Activated CD4-positive, CD25-positive, alpha-beta regulatory T cell (primary cell): Measurements from ENCODE around the gene TBC1D2B.
A peak's percentile ranks its signal among the peaks of the same experiment; 100 is the strongest.
"Not testable (repeated sequence)": the region's sequence is repeated elsewhere in the genome, so short reads cannot be mapped to it uniquely, and the experiment has no call there.

Source experiments
- DNase-seq, 4 experiments: peaks; one replicate each; lab custom pipeline; 2025; lab: John Stamatoyannopoulos, UW

TBC1D2B gene

GRCh38 chr15:78002996-78003395, 74.5 kb downstream of the TBC1D2B start:
- no peak for DNase-seq

GRCh38 chr15:78001656-78002055, 75.9 kb downstream of the TBC1D2B start:
- DNase-seq = no peak

GRCh38 chr15:78000927-78001249, 76.6 kb downstream of the TBC1D2B start:
- DNase-seq = no peak

GRCh38 chr15:78000091-78000926, 77.2 kb downstream of the TBC1D2B start:
- DNase-seq = peak; percentile 19 to 61 (median 44)

- DNase-seq = no peak
Measured at GRCh38 chr15:77999486-77999885, 78.0 kb downstream of the TBC1D2B start.

- no peak for DNase-seq
Measured at GRCh38 chr15:77998592-77998991, 78.9 kb downstream of the TBC1D2B start.

GRCh38 chr15:77997761-77998554, 79.6 kb downstream of the TBC1D2B start:
- DNase-seq = not testable (repeated sequence)

GRCh38 chr15:77997221-77997620, 80.3 kb downstream of the TBC1D2B start:
- not testable (repeated sequence) for DNase-seq

GRCh38 chr15:77996713-77997171, 80.8 kb downstream of the TBC1D2B start:
- DNase-seq = not testable (repeated sequence)

GRCh38 chr15:77996226-77996625, 81.3 kb downstream of the TBC1D2B start:
- not testable (repeated sequence) for DNase-seq

- DNase-seq = not testable (repeated sequence)
Measured at GRCh38 chr15:77995537-77995918, 82.0 kb downstream of the TBC1D2B start.

- not testable (repeated sequence) for DNase-seq
Measured at GRCh38 chr15:77994893-77995536, 82.5 kb downstream of the TBC1D2B start.

- not testable (repeated sequence) for DNase-seq
Measured at GRCh38 chr15:77993970-77994693, 83.4 kb downstream of the TBC1D2B start.

GRCh38 chr15:77993374-77993911, 84.1 kb downstream of the TBC1D2B start:
- DNase-seq = no peak

GRCh38 chr15:77992356-77993222, 84.9 kb downstream of the TBC1D2B start:
- DNase-seq = no peak

- not testable (repeated sequence) for DNase-seq
Measured at GRCh38 chr15:77991658-77992201, 85.8 kb downstream of the TBC1D2B start.

- DNase-seq = no peak
Measured at GRCh38 chr15:77991029-77991406, 86.5 kb downstream of the TBC1D2B start.

- no peak for DNase-seq
Measured at GRCh38 chr15:77989296-77990143, 88.0 kb downstream of the TBC1D2B start.
